Tibial nerve (tissue), 3 donors: Measurements from ENCODE around the gene CHL1.

Experiments
- CTCF ChIP-seq, 5 experiments: fragments of 200-600 bp in 3 of 5; fragments of 450-650 bp in 2 of 5; sonication (generic) in 3 of 5; IDR thresholded peaks; one replicate each; pipeline ENCODE4 v1.5.1; 2016 to 2019; ENCODE audit warnings: antibody characterized with exemption in 5 of 5, mild to moderate bottlenecking in 3 of 5, moderate library complexity in 2 of 5
- POLR2A ChIP-seq, 2 donors: fragments of 450-650 bp; IDR thresholded peaks; one replicate each; pipeline ENCODE4 v1.6.1; 2017; ENCODE audit warnings: antibody characterized with exemption in 2 of 2, mild to moderate bottlenecking in 2 of 2, moderate library complexity in 2 of 2

DNA sequence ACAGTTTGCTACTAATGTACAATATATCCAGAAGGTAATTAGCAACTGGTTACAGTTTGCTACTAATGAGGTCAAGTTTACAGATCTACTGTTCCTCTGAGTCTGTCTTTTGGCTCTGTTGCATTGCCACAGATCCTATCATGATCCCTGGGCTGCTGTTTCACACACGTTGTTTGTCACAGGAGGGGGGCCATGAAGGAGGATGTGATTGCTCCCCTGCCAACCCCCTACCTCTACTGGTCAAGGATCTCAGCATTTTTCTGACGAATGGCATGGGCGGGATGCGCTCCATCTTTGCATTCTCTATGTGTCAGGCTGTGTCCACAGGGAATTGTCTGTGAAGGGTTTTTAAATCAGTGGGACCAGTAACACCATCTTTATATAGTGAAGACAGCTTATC lies 91.9 kb downstream of the CHL1 start:
- TF ChIP-seq POLR2A (IDR thresholded peaks at IDR 0.05) (no peak), CTCF (IDR thresholded peaks at IDR 0.05) (no peak)
